ENCODE results near the gene KCNH5.

The KCNH5 gene, protein sequence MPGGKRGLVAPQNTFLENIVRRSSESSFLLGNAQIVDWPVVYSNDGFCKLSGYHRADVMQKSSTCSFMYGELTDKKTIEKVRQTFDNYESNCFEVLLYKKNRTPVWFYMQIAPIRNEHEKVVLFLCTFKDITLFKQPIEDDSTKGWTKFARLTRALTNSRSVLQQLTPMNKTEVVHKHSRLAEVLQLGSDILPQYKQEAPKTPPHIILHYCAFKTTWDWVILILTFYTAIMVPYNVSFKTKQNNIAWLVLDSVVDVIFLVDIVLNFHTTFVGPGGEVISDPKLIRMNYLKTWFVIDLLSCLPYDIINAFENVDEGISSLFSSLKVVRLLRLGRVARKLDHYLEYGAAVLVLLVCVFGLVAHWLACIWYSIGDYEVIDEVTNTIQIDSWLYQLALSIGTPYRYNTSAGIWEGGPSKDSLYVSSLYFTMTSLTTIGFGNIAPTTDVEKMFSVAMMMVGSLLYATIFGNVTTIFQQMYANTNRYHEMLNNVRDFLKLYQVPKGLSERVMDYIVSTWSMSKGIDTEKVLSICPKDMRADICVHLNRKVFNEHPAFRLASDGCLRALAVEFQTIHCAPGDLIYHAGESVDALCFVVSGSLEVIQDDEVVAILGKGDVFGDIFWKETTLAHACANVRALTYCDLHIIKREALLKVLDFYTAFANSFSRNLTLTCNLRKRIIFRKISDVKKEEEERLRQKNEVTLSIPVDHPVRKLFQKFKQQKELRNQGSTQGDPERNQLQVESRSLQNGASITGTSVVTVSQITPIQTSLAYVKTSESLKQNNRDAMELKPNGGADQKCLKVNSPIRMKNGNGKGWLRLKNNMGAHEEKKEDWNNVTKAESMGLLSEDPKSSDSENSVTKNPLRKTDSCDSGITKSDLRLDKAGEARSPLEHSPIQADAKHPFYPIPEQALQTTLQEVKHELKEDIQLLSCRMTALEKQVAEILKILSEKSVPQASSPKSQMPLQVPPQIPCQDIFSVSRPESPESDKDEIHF

DNA sequence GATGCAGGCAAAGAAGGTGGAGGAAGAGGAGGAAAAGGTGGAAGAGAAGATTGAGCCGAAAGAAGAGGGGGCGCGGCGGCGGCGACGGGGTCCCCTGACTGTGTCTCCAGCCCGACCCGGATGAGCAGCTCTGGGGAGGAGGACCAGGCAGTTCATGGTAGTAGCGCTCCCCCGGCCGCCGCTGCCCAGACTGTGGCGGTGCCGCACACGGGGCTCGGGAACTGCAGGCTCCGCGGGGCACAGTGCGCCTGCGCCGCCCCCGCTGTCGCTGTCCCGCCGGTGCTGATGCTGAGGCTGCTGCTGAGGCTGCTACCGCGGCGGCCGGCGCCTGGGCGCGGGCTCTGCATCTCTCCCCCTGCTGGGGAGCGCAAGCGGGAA is at the start of gene KCNH5:
Gene KCNH5, minus strand, starts transcription at position 225 of the 378 bp plus-strand sequence. CDS start 272 bp downstream, outside the sequence.
- DNase-seq: peak; percentile 35

DNA sequence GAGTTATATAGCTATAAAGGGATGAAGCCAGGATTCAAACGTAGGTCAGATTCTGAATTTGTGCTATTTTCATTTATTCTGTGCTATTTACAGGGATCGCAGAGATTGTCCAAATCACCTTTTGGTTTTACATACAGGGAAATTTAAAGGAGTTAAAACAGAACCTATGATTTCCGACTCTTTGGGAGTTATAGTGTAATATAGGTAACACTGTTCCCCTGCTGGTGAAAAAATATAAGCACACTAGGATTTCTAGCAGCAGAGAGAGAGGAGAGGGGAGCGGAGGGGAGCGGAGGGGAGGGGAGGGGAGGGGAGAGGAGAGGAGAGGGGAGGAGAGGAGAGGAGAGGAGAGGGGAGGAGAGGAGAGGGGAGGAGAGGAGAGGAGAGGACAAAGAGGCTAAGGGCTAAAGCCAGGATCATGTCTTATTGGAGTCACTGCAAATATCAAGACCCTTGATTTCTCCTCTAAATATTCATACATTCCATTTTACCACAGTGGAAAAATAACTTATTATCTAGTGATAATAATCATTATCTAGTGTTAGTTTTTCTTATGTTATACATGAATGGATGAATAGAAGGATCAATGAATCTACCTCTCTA is 46.2 kb upstream of the KCNH5 start:
- no peak for DNase-seq

DNA sequence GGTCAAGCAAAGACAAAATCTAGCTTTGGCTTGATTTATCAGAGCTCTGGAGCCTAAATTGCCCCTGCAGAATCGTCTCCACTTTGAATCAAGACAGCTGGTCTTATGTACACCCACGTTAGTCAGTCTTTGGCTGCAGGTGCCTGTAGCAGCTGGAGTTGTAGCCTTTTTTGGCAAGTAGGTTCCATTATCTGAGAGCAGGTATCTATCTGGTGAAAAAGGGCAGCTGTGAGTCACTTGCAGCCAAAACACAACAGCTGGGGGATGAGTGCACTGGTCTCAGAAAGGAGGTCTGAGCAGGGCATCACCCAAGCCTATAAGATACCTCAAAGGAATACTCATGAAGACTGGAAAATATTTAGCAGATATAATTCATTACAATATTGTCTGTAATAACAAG is 43.6 kb upstream of the KCNH5 start:
- no peak for DNase-seq

DNA sequence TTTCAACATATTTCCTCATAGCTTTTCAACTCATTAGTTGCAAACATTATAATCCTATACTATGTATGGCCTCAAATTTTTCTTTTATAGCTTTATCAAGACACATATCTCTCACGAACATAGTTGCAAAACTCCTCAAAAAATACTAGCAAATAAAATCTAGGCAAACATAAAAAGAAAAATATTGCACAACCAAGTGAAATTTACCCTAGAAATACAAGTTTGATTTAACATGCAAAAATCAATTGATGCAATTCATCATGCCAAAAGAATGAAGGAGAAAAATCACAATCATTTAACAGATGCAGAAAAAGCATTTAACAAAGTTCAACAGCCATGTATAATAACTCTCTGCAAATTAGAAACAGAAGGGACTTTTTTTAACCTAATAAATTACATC is 33.3 kb upstream of the KCNH5 start:
- DNase-seq: no peak

DNA sequence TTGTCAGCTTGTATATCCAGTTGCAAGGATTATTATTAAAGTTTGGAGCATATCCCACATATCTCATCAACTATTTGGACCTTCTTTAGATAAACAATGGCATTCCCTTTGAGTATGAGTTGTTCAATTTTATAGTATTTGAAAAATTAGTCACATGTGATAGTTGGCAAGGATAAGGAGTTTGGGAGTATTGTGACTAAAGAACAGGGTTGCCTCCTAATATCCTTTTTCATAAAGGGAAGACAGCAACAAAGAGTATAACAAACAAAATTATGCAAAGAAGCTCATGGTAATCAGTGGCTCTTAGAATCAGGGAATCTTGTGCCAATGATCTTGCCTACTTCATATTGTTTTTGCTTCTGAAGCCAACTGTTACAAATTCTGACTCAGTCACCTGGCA is 31.2 kb upstream of the KCNH5 start:
- no peak for DNase-seq

DNA sequence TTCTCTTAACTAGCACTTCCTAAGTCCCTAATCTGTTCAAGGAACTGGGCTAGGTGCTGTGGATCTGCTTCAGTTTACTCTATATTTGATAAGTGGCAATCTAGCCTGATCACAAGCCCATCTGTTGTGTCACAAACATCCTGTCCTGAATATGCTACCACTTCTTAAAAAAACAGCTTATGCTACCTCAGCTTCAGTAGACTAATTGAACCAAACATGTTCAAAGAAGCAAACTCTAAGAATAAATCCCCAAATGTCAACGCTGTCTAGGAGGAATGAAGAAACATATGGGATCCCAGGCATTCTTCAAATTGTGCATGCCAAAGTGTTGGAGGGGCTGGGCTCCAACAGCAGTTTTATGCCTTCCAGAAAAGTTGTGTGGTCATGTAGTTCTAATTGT is 10.4 kb upstream of the KCNH5 start:
- no peak for DNase-seq

DNA sequence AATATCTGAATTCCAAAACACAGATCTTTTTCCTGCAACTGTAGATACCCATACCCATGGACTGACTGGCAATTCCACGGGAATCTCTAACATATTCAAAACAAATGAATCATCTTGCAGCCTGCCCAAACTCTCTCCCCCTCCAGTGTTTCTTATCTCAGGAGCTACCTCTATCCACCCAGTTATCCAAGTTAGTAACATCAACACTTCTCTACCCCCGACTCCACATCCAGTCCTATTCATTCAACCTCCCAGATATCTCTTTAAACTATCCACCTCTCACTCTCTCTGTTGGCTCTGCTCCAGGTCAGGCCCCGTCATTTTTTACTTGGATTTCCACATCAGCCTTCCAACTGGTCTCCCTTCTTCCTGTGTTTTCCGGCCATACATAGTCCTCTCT is 6.7 kb upstream of the KCNH5 start:
- DNase-seq: no peak

DNA sequence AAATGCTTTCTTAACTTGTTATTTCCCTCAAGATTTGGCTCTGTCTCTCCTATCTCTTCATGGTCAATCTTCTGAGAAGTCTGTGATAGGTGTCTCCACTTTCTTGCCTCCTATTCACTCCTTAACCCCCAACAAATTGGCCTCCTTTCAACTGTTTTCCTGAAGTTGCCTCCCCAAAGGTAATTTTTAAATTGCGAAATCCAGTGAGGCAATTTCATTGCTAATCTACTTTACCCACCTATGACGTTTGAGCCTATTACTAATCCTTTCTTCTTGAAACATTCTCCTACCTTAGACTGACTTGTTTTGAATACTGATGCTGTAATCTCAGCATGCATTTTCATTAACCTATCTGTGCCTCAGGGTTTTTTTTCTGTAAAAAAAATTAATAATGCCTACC is 6.0 kb upstream of the KCNH5 start:
- no peak for DNase-seq

DNA sequence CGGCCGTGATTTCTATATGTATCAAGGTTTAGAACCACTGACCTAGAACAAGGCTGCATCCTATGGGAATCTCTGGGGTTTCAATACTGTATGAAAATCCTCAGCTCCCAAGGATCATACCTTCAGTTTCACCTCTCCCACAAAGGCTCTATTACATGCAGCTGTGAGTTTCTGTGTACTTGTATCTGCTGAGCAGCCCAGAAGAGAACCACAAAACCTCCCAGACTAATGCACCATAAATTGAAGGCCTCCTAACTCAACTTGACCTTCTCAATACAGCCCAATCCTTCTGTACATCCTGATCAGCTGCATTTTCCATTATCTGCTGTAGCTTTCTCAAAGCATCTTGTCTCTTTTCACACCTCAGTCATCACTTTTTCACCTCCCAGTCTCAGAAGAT is 5.4 kb upstream of the KCNH5 start:
- no peak for DNase-seq

DNA sequence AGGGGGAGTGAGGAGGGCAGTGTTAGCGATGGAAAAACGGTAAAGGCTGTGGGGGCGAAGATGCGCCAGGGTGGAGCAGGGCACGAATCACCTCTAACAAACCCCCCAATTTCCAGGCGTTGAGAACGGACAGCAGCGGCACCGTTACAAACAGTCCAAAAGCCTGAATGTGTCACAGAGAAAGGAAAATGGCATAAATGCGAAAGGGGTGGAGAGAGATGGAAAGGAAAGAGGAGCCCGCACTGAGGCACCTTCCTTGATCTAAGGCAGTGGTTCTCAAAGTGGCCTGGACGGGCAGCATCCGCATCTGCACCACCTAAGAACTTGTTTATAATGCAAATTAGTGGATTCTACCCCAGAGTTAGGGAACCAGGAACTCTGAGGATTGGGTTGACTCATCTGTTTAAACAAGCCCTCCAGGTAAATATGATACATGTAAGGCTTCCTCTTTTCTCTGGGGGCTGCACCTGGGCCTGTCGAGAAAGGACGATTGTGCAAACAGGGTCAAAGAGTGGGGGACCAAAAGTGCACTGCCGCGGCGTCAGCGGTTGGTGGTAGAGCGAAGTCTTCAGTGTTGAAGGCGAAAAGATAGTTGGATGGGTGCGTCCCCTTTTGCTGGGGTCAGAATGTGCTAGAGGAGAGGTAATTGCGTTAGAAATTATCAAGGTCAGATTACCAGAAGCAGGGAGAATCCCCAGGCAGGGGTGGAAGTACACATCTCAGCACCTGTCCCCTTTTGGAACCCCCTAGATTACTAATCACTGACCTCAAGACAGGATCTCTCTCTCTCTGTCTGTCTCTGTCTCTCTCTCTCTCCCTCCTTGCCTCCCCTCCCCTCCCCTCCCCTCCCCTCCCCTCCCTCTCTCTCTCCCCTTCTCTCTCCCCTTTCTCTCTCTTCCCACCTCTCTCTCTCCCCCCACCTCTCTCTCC is 1.3 kb upstream of the KCNH5 start:
- DNase-seq: no peak

DNA sequence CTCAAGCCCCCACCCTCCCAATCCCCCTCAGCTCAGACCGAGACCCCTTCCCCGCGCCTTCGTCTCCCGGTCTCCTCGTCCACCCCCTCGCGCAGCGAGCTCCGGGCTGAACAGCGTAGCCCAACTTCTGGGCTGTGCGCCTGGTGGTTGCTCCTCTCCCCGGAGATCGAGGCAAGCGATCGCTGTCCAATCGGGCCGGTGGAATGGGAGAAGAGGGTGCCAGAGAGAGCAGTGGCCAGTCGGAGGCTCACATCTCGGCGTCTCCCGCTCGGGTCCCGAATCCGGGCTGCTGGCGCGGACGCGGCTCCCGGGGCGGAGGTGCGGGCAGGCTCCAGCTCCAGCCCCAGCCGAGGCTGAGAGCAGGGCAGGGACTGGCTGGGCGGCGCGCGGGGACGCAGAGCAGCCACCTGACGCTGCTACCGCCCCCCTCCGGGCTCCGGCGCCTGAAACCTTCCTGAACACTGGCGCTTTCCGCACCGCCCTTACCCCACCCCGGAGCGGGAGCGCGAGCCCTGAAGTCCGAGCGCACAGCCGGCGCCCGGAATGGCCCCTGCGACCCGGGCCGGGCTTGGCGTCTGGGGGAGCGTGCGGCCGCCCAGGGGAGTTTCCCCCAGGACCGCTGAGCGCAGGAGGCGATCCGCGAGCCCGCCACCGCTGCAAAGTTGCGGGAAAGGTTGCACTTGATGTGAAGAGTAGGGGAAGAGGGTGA is 508 bp upstream of the KCNH5 start:
- peak; percentile 70 for DNase-seq

DNA sequence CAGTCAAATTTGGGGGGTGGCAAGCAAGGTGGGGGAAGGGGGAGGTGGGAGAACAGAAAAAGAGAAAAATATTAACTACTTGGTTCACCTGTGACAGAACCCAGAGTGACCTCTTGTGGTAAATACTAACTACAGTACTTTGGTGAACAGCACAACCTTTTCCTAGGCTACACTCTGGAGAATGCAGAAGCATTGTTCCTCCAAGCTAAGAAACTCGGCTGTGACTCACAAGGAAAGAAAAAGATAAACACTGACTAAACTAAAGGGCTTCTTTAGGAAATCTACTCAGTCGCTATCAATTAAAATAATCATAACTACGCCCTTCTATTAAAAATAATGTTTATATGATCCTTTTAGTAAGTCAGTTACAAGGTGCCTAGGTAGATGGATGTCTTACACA is 5.4 kb downstream of the KCNH5 start:
- peak; percentile 53 for DNase-seq

DNA sequence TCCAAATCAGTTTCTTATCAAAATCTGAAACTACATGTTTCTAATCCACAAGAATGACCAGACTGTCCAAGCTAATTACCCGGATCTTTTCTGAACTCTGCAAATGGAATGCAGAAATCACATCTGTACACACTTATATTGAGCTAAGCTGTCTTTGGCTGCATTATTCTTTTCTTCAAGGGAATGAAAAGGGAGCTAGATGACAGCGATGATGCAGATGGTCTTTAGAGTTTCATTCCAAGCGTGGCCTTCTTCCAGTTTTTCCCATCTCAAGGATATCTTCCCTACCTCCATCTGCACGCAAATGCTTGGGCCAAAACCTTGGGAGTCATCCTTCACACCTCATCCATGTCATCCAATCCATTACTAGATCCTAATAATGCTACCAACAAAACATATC is 12.6 kb downstream of the KCNH5 start:
- no peak for DNase-seq

DNA sequence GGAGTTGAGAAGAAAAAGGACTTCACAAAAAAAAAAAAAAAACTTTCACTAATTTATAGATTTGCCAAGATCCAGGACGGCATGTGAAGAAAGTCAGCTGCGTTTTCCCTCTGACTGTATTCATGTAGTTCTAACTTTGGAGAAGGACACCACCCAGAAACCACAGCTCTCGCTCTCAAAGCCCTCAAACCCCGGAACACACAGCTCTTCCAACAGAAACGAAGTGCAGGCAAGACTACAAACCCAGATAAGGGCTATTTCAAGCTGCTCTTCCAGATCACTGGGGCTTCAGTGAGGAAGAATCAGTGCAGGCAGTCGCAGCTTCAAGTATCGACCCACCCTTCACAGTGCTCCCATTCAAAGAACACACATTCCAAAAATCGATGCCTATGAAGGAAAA is 13.2 kb downstream of the KCNH5 start:
- no peak for DNase-seq

DNA sequence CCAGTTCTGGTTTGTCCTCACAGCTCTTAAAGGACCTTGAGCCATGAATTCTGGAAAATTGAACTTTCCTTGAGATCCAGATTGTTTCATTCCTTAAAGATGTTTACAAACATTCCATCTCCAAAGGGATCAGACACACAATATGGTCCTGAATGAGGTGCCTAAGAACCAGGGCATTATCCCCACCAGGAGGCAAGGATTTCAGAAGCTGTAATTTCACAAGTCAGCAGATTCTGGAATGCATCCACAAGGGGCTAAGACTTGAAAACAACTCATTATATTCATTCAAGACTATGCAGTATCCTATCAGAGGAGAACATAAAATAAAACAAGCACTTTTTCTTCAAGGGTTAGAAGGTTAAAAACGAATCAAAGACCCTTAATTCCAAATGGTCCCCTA is 15.1 kb downstream of the KCNH5 start:
- no peak for DNase-seq

DNA sequence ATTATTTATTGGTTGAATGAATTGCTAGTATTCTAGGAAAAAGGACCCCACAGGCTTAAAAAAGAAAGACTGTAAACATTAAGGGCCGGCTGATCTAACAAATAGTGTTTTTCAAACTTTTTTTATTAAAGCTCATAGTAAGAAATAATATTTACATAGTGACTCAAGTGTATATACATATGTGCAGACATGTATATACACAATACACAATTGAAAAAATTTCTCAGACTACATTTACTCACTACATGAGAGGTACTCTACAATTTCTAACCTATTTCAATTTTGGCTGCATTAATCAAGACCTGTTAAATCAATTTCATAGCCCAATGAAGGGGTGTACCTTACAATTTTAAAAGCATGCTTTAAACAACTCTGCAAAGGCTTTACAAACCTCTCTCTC is 17.5 kb downstream of the KCNH5 start:
- DNase-seq: no peak

DNA sequence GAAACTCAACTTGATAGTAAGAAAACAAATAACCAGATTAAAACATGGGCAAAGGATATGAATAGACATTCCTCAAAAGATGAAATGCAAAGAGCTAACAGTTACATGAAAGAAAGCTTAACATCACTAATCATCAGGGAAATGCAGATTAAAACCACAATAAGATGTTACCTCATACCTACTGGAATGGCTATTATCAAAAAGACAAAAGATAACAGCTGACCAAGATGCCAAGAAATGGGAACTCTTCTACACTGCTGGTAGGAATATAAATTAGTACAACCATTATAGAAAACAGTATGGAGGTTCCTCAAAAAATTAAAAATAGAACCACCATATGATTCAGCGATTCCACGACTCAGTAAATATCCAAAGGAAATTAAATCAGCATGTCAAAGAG is 18.8 kb downstream of the KCNH5 start:
- no peak for DNase-seq

DNA sequence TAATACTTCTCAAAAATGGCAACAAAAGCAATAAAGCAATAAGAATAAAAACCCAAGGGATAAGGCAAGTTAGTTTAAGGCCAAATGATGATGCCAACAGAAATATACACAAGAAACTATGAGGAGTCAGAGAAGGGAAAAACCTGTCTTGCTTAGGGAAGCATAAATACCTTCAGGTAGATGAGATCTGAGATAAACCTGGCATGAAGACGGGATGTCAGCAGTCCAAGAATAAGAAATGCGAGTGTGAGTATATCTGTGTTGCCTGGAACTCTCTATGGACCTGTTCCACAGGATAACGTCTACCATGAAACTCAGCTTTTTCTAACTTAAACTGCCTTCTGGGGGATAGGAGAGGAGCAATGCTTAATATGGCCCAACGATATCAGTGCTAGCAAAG is 30.6 kb downstream of the KCNH5 start:
- no peak for DNase-seq

DNA sequence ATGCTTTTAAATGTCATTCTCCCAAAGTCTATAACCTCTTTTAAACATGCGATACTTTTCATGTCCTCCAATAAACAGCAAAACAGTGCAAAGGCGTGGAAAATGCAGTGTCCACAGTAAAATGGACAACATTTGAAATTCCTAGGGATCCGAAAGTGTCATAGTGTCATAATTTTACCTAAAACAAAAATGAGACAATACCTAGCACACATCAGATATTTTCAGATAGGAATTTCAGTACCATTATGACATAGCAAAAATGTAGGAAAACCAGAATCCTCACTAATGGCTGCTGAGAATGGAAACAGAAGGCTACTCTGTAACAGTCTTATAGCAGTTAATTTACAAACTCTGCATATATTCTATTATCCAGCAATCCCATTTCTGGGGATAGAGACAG is 33.1 kb downstream of the KCNH5 start:
- no peak for DNase-seq

DNA sequence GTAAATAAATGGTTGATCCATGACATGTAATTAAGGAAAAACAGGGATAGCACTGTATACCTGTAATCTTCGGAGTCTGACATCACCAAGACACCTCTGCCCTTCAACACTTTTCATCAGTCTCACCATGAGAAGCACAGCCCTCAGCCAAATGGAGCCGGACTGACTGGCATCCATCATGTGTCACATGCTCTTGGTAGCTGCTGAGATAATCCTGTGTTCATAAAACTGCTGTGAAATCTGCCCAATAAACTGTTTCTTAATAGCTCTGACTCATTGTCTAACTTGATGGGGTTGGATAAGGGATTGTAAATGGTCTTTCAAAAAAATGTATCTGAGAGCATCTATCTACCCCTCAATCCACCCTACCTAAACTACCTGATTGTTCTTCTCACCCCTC is 33.6 kb downstream of the KCNH5 start:
- DNase-seq: no peak

DNA sequence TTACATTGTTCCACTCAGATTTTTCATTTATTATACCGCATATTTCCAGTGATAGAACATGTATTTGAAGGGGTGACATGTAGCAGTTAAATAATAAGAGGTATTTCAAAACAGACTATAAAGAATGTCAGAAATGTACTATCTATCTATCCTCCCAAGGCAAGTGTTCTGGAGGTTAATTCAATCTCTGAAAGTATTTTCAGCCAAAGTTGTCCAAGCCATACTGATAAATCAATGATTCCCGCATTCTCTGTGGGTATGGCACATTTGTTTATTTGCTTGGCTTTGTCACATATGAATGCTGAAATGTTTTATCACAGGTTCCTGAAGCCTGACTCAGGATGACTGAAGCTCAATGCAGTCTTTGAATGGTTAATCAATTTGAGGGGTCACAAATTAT is 35.8 kb downstream of the KCNH5 start:
- DNase-seq: no peak

DNA sequence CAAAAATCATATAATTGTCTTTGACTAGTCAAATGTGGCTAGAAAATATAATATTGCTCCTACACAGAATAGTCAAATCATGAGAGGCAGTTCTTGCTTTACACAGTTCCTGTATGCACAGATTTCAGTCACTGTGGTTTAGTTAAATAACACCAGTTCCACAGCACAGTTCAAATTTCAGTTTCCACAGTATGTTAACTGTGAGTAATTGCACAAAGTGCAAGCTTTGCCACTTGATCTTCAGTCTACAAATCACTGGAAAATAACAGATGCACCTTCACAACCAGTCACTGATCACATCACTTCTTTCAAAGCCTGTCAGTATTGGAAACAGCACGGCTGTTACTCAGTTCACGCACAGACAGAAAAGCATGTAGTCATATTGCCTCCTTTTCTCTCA is 38.7 kb downstream of the KCNH5 start:
- no peak for DNase-seq

Measured in NCI-H1417 treated with DMSO at 0.1 percent for 48 hours (cell line).